Activated B cell treated with CpG ODN at 0.5 μM for 24 hours (primary cell): ENCODE data around the gene TXNRD2. TPM values are rescaled to one million over a fixed set of nuclear protein-coding genes. Genes with fewer than 3 reads are reported as not detected.
A peak's percentile ranks its signal among the peaks of the same experiment; 100 is the strongest.

Source experiments
- ATAC-seq: fragments of 200-7000 bp; cut with Tn5 transposase; one replicate; pipeline ENCODE4 v1.10.0; 2021; ENCODE audit warnings: low read depth, mild to moderate bottlenecking, moderate library complexity
- CTCF ChIA-PET: fragments of 350-600 bp; sonication (Branson Sonifier 250); formaldehyde crosslinking; loops from one replicate; lab custom pipeline; 2021; ENCODE audit warnings: antibody characterized with exemption; lab: Charles Lee
- POLR2A ChIA-PET: fragments of 350-600 bp; sonication (Branson Sonifier 250); formaldehyde crosslinking; loops from one replicate; lab custom pipeline; 2021; ENCODE audit warnings: antibody characterized with exemption; lab: Charles Lee
- DNase-seq: peaks from one replicate; pipeline ENCODE4 v3.0.0; 2022
- H3K27ac Mint-ChIP-seq: one replicate; pipeline ENCODE4 v1.8.0; 2020; ENCODE audit warnings: mixed read lengths
- H3K27me3 Mint-ChIP-seq: one replicate; pipeline ENCODE4 v1.8.0; 2021; ENCODE audit warnings: mixed read lengths
- H3K36me3 Mint-ChIP-seq: one replicate; pipeline ENCODE4 v1.8.0; 2021; ENCODE audit warnings: low read depth, mixed read lengths
- H3K4me1 Mint-ChIP-seq: one replicate; pipeline ENCODE4 v1.8.0; 2021; ENCODE audit warnings: mixed read lengths
- H3K4me3 Mint-ChIP-seq: one replicate; pipeline ENCODE4 v1.8.0; 2020; ENCODE audit warnings: mild to moderate bottlenecking, mixed read lengths
- H3K9me3 Mint-ChIP-seq: one replicate; pipeline ENCODE4 v1.8.0; 2020; ENCODE audit warnings: mixed read lengths
- CTCF ChIP-seq: fragments of 200-600 bp; IDR thresholded peaks from one replicate; pipeline ENCODE4 v1.8.0; 2022; ENCODE audit warnings: antibody characterized with exemption, mild to moderate bottlenecking
- intact Hi-C: fragments of 100-400 bp; cut with micrococcal nuclease; formaldehyde crosslinking; loops from one replicate; pipeline ENCODE4 v1.15.1; 2024
- total RNA-seq: library from RNA; stranded (reverse); gene quantifications from 2 replicates; pipeline ENCODE4 v1.2.3, GENCODE V29; 2022

The TXNRD2 gene
- total RNA-seq, 1 donor from 2014 or later = 31.2 TPM

DNA sequence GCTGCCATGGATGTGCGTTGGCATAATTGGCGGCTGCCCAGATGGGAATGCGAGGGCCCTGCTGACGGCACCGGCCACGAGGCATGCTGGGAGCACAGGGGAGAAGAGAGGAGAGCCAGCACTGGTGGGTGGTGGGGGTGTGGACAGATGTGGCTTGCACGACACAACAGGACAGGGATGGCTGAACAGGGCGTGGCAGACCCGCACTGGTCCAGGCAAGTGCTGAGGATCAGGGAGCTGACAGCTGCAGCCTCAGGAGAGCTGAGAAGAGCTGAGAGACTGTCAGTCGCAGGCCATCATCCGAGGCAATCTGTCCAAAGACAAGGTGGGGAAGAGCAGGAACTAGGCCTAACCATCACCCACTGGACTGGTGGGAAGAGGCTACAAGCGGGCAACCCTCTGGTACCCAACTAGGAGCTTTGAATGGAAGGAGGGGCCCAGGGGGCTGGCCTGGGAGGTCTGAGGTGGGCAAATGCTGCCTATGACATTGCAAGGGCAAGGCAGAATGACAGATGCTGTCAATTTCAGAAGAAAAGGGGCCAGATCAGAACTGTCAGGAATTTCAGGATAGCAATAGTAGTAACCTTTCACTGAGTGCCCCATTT, 89.3 kb downstream of the TXNRD2 start:
- peak overlapping the region; percentile 55 for H3K4me3 Mint-ChIP-seq
- DNase-seq (no peak), ATAC-seq (no peak)
- H3K4me1 Mint-ChIP-seq = peaks cover 38% of the 10 kb centered on the region
- TF ChIP-seq CTCF = no peak
- ChIA-PET CTCF (interaction anchor here (1.2 to 1.4 kb wide), 2 partner anchors 58 to 122 kb away, joined by 3 to 5 read pairs; no protein-coding TSS in a partner anchor), POLR2A (no interaction called here)
- peaks cover 20% of the 10 kb centered on the region for H3K36me3 Mint-ChIP-seq
- H3K27ac Mint-ChIP-seq = no peak overlapping the region
- no peaks in the 10 kb centered on the region for H3K9me3 Mint-ChIP-seq
- H3K27me3 Mint-ChIP-seq = no peaks in the 10 kb centered on the region
- intact Hi-C loops = no loop called here

GRCh38 chr22:19851291-19852176, 90.1 kb downstream of the TXNRD2 start:
- intact Hi-C loops = no loop called here
- ChIA-PET CTCF (interaction anchor here (1.2 to 1.4 kb wide), 2 partner anchors 59 to 121 kb away, joined by 3 to 5 read pairs; no protein-coding TSS in a partner anchor), POLR2A (no interaction called here)
- H3K4me3 Mint-ChIP-seq = peak overlapping the region; percentile 55
- H3K4me1 Mint-ChIP-seq = peaks cover 32% of the 10 kb centered on the region
- no peaks in the 10 kb centered on the region for H3K27me3 Mint-ChIP-seq
- ATAC-seq (no peak), DNase-seq (no peak)
- no peak for TF ChIP-seq CTCF
- H3K36me3 Mint-ChIP-seq = peaks cover 21% of the 10 kb centered on the region
- H3K9me3 Mint-ChIP-seq = no peaks in the 10 kb centered on the region
- H3K27ac Mint-ChIP-seq = no peak overlapping the region

DNA sequence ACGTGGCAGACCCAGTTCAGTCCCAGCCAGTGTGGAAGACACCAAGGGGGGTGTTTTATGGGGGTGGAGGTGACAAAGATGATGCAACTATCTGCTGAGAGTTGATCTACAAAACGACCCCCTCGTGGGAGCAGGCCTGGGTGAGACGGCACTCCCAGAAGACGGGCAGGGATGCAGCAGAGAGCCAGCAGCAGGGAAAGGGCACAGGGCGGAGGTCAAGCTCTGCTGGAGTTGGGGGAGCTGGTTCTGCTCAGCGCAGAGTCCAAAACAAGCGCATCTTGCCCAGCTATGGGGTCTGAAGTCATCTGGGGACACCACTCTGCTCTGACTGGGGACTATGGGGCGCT, 90.9 kb downstream of the TXNRD2 start:
- ATAC-seq = no peak
- ChIA-PET POLR2A (no interaction called here), CTCF (no interaction called here)
- H3K27me3 Mint-ChIP-seq = no peaks in the 10 kb centered on the region
- H3K9me3 Mint-ChIP-seq = no peaks in the 10 kb centered on the region
- peaks cover 21% of the 10 kb centered on the region for H3K36me3 Mint-ChIP-seq
- H3K4me3 Mint-ChIP-seq = no peak overlapping the region
- TF ChIP-seq CTCF = no peak
- intact Hi-C loops = no loop called here
- H3K27ac Mint-ChIP-seq = no peak overlapping the region
- DNase-seq = no peak
- peaks cover 29% of the 10 kb centered on the region for H3K4me1 Mint-ChIP-seq

- DNase-seq (no peak), ATAC-seq (no peak)
- ChIA-PET POLR2A (interaction anchor here (0.7 kb wide), 1 partner anchor 104 kb away, joined by 3 read pairs; no protein-coding TSS in a partner anchor), CTCF (no interaction called here)
- Mint-ChIP-seq H3K27me3 (no peaks in the 10 kb centered on the region), H3K27ac (no peak overlapping the region), H3K36me3 (peaks cover 21% of the 10 kb centered on the region), H3K9me3 (no peaks in the 10 kb centered on the region), H3K4me1 (peaks cover 25% of the 10 kb centered on the region), H3K4me3 (no peak overlapping the region)
- intact Hi-C loops = no loop called here
- TF ChIP-seq CTCF = no peak
Measured at GRCh38 chr22:19849835-19850762, 91.5 kb downstream of the TXNRD2 start.
